KOPT-K1 (cell line): ENCODE results near the gene NCOA5.

Source experiments
- H3K27ac ChIP-seq: fragments of 200-600 bp; sonication (generic); 2 replicates; pipeline ENCODE4 v1.5.1; 2016; ENCODE audit warnings: antibody characterized with exemption, mild to moderate bottlenecking, low read depth, low read length; ENCODE audit not compliant: poor library complexity, severe bottlenecking
- H3K36me3 ChIP-seq: fragments of 200-600 bp; sonication (generic); 2 replicates; pipeline ENCODE4 v1.5.1; 2017; ENCODE audit warnings: antibody characterized with exemption, mild to moderate bottlenecking, low read length, moderate library complexity; ENCODE audit not compliant: insufficient read depth
- H3K9me3 ChIP-seq: fragments of 200-600 bp; sonication (generic); 2 replicates; pipeline ENCODE4 v1.5.1; 2017; ENCODE audit warnings: antibody characterized with exemption, low read length, mild to moderate bottlenecking; ENCODE audit not compliant: insufficient read depth, poor library complexity, severe bottlenecking

The NCOA5 gene

GRCh38 chr20:46065006-46065405 is 24.8 kb downstream of the NCOA5 start:
- Histone ChIP-seq H3K9me3 (no peaks in the 10 kb centered on the region), H3K27ac (no peak overlapping the region), H3K36me3 (peaks cover 99% of the 10 kb centered on the region)

- Histone ChIP-seq H3K36me3 (peaks cover 99% of the 10 kb centered on the region), H3K9me3 (no peaks in the 10 kb centered on the region), H3K27ac (no peak overlapping the region)
Observed at GRCh38 chr20:46063652-46064054, 26.1 kb downstream of the NCOA5 start.

- Histone ChIP-seq H3K27ac (no peak overlapping the region), H3K9me3 (no peaks in the 10 kb centered on the region), H3K36me3 (peaks cover 94% of the 10 kb centered on the region)
Observed at GRCh38 chr20:46063151-46063550, 26.6 kb downstream of the NCOA5 start.

- Histone ChIP-seq H3K36me3 (peaks cover 88% of the 10 kb centered on the region), H3K27ac (no peak overlapping the region), H3K9me3 (no peaks in the 10 kb centered on the region)
Observed at GRCh38 chr20:46062621-46063020, 27.1 kb downstream of the NCOA5 start.

GRCh38 chr20:46062151-46062550 is 27.6 kb downstream of the NCOA5 start:
- Histone ChIP-seq H3K9me3 (no peaks in the 10 kb centered on the region), H3K27ac (no peak overlapping the region), H3K36me3 (peaks cover 85% of the 10 kb centered on the region)

- H3K36me3 ChIP-seq, result peaks cover 73% of the 10 kb centered on the region
Observed at GRCh38 chr20:46060975-46061374, 28.8 kb downstream of the NCOA5 start.

GRCh38 chr20:46060301-46060881 is 29.4 kb downstream of the NCOA5 start:
- peaks cover 67% of the 10 kb centered on the region for H3K36me3 ChIP-seq
- H3K27ac ChIP-seq, result no peak overlapping the region
- H3K9me3 ChIP-seq, result no peaks in the 10 kb centered on the region

More at GRCh38 chr20:46060975-46061374, 28.8 kb downstream of the NCOA5 start:
- Histone ChIP-seq H3K9me3 (no peaks in the 10 kb centered on the region), H3K27ac (no peak overlapping the region)

- H3K27ac ChIP-seq, result no peak overlapping the region
Observed at GRCh38 chr20:46058599-46059281, 31.0 kb downstream of the NCOA5 start.

GRCh38 chr20:46057856-46058598 is 31.7 kb downstream of the NCOA5 start:
- Histone ChIP-seq H3K36me3 (peaks cover 43% of the 10 kb centered on the region), H3K9me3 (no peaks in the 10 kb centered on the region), H3K27ac (no peak overlapping the region)

More at GRCh38 chr20:46058599-46059281, 31.0 kb downstream of the NCOA5 start:
- H3K36me3 ChIP-seq, result peaks cover 51% of the 10 kb centered on the region
- H3K9me3 ChIP-seq, result no peaks in the 10 kb centered on the region

- Histone ChIP-seq H3K9me3 (no peaks in the 10 kb centered on the region), H3K27ac (no peak overlapping the region), H3K36me3 (peaks cover 35% of the 10 kb centered on the region)
Observed at GRCh38 chr20:46056970-46057855, 32.5 kb downstream of the NCOA5 start.

GRCh38 chr20:46056027-46056833 is 33.5 kb downstream of the NCOA5 start:
- H3K36me3 ChIP-seq, result peaks cover 25% of the 10 kb centered on the region
- H3K9me3 ChIP-seq, result no peaks in the 10 kb centered on the region
- no peak overlapping the region for H3K27ac ChIP-seq

GRCh38 chr20:46055269-46055668 is 34.5 kb downstream of the NCOA5 start:
- Histone ChIP-seq H3K36me3 (peaks cover 16% of the 10 kb centered on the region), H3K27ac (no peak overlapping the region), H3K9me3 (no peaks in the 10 kb centered on the region)

- no peaks in the 10 kb centered on the region for H3K9me3 ChIP-seq
Observed at GRCh38 chr20:46054606-46055005, 35.2 kb downstream of the NCOA5 start.

GRCh38 chr20:46053416-46053815 is 36.3 kb downstream of the NCOA5 start:
- H3K9me3 ChIP-seq, result no peaks in the 10 kb centered on the region
- no peak overlapping the region for H3K27ac ChIP-seq
- H3K36me3 ChIP-seq, result no peaks in the 10 kb centered on the region

More at GRCh38 chr20:46054606-46055005, 35.2 kb downstream of the NCOA5 start:
- Histone ChIP-seq H3K36me3 (peaks cover 9% of the 10 kb centered on the region), H3K27ac (no peak overlapping the region)
